ENCODE measurements around the gene SRPK2. TPM values are rescaled to one million over a fixed set of nuclear protein-coding genes. Genes with fewer than 3 reads are reported as not detected.
A peak's percentile ranks its signal among the peaks of the same experiment; 100 is the strongest.
"Not testable (repeated sequence)": the region's sequence is repeated elsewhere in the genome, so short reads cannot be mapped to it uniquely, and the experiment has no call there.

SRPK2 gene
- total and polyA plus RNA-seq, 2 of the 8 experiments (the other 6 are each of a cell fraction or from before 2014, with no cell fraction given): 10.0 to 47.1 TPM

- H4K91ac ChIP-seq (replicated peaks; ENCODE audit: insufficient read length, low read length); H2BK12ac ChIP-seq (ENCODE audit: low read depth, low read length); H3K79me1 ChIP-seq (ENCODE audit: low read depth, low read length); H2BK120ac ChIP-seq (replicated peaks; ENCODE audit: low read depth, low read length); H4K8ac ChIP-seq (ENCODE audit: extremely low read depth, insufficient read depth, low read length); H3K27me3 ChIP-seq (replicated peaks in 1 of 4; ENCODE audit: control insufficient read depth in 3 of 4, extremely low read depth in 1 of 4, insufficient read depth in 3 of 4, low read length in 3 of 4); H2AFZ ChIP-seq (ENCODE audit: low read length); H2BK20ac ChIP-seq (ENCODE audit: low read length); H3K9ac ChIP-seq (replicated peaks in 1 of 4; ENCODE audit: extremely low read depth in 1 of 4, low read depth in 3 of 4, low read length in 3 of 4); H2BK5ac ChIP-seq (ENCODE audit: low read depth, low read length); H2BK15ac ChIP-seq (ENCODE audit: low read length); H3K4me1 ChIP-seq (replicated peaks in 1 of 4; ENCODE audit: control insufficient read depth in 3 of 4, insufficient read depth in 4 of 4, low read length in 3 of 4); H3K4ac ChIP-seq (replicated peaks; ENCODE audit: insufficient read length, low read depth, low read length); POLR2A ChIA-PET (ENCODE audit: partially characterized antibody); FAIRE-seq; H3K9me3 ChIP-seq (ENCODE audit: insufficient read depth in 2 of 2, low read depth in 1 of 2, low read length in 1 of 2); H3K18ac ChIP-seq (ENCODE audit: extremely low read depth, low read length); H3K23ac ChIP-seq (ENCODE audit: insufficient read length); H4K20me1 ChIP-seq (replicated peaks in 1 of 2; ENCODE audit: control insufficient read depth in 1 of 2, insufficient read depth in 2 of 2, low read length in 2 of 2); H3K4me3 ChIP-seq (ENCODE audit: extremely low read depth in 1 of 4, insufficient read depth in 2 of 4, low read depth in 3 of 4, low read length in 4 of 4); H3K23me2 ChIP-seq (ENCODE audit: low read depth, low read length); H3K36me3 ChIP-seq (ENCODE audit: control insufficient read depth in 2 of 4, insufficient read depth in 4 of 4, low read length in 3 of 4); H2AK5ac ChIP-seq (ENCODE audit: low read depth, low read length); H3K27ac ChIP-seq (ENCODE audit: low read depth, low read length); H3K4me2 ChIP-seq (ENCODE audit: insufficient read depth in 1 of 2, low read depth in 2 of 2, low read length in 2 of 2); H3K14ac ChIP-seq (ENCODE audit: insufficient read length); H3K56ac ChIP-seq (replicated peaks; ENCODE audit: insufficient read length, low read depth, low read length); H4K5ac ChIP-seq (ENCODE audit: insufficient read length, low read depth, low read length): not testable (repeated sequence)
- WGBS, 2 experiments (ENCODE audit: extremely low coverage in 1 of 2, insufficient coverage in 1 of 2, insufficient read length in 1 of 2, insufficient replicate concordance in 2 of 2, low coverage in 1 of 2, low lambda C conversion rate in 2 of 2, missing lambda C conversion rate in 1 of 2): 89% methylated on average over 11 of the region's 11 CpGs; no CpG with 5 or more reads in 1 of the 2 experiments
- peaks cover 0 to 68% of the 10 kb centered on the region in 2 experiments; a peak in 3 of 4 replicates for H3K79me2 ChIP-seq (ENCODE audit: control insufficient read depth in 1 of 2, insufficient read depth in 2 of 2, low read length in 2 of 2)
- peak in 1 of 2 experiments; percentile 37 for DNase-seq (ENCODE audit: low read depth in 1 of 2, low spot score in 2 of 2)
- CTCF ChIA-PET (ENCODE audit: partially characterized antibody): interaction anchor here (0.6 to 0.7 kb wide), 2 partner anchors 245 to 377 kb away, joined by 3 read pairs; no protein-coding TSS in a partner anchor
These were observed 40.5 kb downstream of the SRPK2 start for GRCh38 chr7:105348177-105348576.
